ENCODE results near the gene GGT6. TPM values are rescaled to one million over a fixed set of nuclear protein-coding genes. Genes with fewer than 3 reads are reported as not detected.

GGT6 gene
- total RNA-seq, 4 donors from 2014 or later, result 26.4 to 199 (median 119) TPM

DNA sequence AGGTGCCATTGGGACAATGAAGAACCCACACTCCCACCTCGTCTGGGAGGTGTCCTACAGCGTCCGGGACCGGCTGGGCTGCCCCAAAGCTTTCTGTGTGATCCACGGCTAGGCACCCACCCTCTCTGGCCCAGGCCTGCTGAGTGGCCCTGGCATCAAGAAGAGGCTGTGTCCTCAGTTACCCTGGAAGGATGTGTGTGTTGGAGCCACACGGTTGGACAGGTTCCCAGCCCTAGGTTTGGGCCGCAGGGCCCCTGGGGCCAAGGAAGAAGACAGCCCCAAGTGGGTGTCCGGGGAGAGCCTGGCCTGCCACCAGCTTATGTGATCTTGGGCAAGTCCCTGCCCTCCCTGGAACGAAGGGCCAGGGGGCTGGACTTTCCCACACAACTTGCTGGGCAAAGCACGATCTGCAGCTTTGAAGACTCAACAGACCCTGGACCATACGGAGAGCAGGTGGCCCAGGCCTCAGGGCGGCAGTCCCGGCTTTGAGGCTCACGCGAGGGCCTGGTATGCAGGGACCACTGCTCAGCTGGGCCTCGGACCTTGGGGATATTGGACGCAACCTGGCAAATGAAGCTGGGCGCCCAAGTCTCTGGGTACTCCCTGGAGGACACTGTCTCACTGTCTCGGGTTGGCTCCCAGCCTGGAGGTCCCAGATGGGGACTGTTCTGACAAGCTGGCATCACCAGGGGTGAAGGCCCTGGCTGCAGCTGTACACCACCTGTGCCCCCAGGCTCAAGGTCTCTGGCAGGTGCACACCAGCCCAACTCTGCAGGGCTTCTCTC is 22.7 kb downstream of the GGT6 start:
- H3K4me1 ChIP-seq, result peaks cover 0 to 59% (median 9%) of the 10 kb centered on the region in 4 donors
- H3K36me3 ChIP-seq, result peaks cover 0 to 40% (median 0%) of the 10 kb centered on the region in 3 donors
- TF ChIP-seq POLR2A (IDR thresholded peaks at IDR 0.05), result no peak
- TF ChIP-seq, protein P1, sequence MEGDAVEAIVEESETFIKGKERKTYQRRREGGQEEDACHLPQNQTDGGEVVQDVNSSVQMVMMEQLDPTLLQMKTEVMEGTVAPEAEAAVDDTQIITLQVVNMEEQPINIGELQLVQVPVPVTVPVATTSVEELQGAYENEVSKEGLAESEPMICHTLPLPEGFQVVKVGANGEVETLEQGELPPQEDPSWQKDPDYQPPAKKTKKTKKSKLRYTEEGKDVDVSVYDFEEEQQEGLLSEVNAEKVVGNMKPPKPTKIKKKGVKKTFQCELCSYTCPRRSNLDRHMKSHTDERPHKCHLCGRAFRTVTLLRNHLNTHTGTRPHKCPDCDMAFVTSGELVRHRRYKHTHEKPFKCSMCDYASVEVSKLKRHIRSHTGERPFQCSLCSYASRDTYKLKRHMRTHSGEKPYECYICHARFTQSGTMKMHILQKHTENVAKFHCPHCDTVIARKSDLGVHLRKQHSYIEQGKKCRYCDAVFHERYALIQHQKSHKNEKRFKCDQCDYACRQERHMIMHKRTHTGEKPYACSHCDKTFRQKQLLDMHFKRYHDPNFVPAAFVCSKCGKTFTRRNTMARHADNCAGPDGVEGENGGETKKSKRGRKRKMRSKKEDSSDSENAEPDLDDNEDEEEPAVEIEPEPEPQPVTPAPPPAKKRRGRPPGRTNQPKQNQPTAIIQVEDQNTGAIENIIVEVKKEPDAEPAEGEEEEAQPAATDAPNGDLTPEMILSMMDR (IDR thresholded peaks at IDR 0.05), result no peak
- DNase-seq, result no peak
- H3K27me3 ChIP-seq, result no peaks in the 10 kb centered on the region
- H3K4me3 ChIP-seq, result no peak overlapping the region
- H3K9me3 ChIP-seq, result no peaks in the 10 kb centered on the region
- peak overlapping the region in 3 of 4 donors; percentile 5 to 57 (median 49) for H3K27ac ChIP-seq

GRCh38 chr17:4536742-4537411 is 23.5 kb downstream of the GGT6 start:
- no peak for TF ChIP-seq POLR2A (IDR thresholded peaks at IDR 0.05)
- TF ChIP-seq, protein P1 (IDR thresholded peaks at IDR 0.05), result no peak
- peaks cover 0 to 32% (median 0%) of the 10 kb centered on the region in 3 donors for H3K36me3 ChIP-seq
- no peaks in the 10 kb centered on the region for H3K27me3 ChIP-seq
- H3K4me3 ChIP-seq, result no peak overlapping the region
- peak overlapping the region; percentile 43 to 61 (median 58) for H3K27ac ChIP-seq
- no peaks in the 10 kb centered on the region for H3K9me3 ChIP-seq
- peaks cover 0 to 59% (median 9%) of the 10 kb centered on the region in 4 donors for H3K4me1 ChIP-seq
- no peak for DNase-seq

- TF ChIP-seq, protein P1 (IDR thresholded peaks at IDR 0.05), result no peak
- no peak for TF ChIP-seq POLR2A (IDR thresholded peaks at IDR 0.05)
- H3K27ac ChIP-seq, result peak overlapping the region; percentile 43 to 61 (median 58)
- no peaks in the 10 kb centered on the region for H3K9me3 ChIP-seq
- H3K4me3 ChIP-seq, result peak overlapping the region in 1 of 4 donors; percentile 1
- H3K27me3 ChIP-seq, result no peaks in the 10 kb centered on the region
- no peak for DNase-seq
- H3K36me3 ChIP-seq, result peaks cover 0 to 26% (median 0%) of the 10 kb centered on the region in 3 donors
- H3K4me1 ChIP-seq, result peaks cover 0 to 55% (median 9%) of the 10 kb centered on the region in 4 donors
Measured at GRCh38 chr17:4536259-4536741, 24.1 kb downstream of the GGT6 start.

DNA sequence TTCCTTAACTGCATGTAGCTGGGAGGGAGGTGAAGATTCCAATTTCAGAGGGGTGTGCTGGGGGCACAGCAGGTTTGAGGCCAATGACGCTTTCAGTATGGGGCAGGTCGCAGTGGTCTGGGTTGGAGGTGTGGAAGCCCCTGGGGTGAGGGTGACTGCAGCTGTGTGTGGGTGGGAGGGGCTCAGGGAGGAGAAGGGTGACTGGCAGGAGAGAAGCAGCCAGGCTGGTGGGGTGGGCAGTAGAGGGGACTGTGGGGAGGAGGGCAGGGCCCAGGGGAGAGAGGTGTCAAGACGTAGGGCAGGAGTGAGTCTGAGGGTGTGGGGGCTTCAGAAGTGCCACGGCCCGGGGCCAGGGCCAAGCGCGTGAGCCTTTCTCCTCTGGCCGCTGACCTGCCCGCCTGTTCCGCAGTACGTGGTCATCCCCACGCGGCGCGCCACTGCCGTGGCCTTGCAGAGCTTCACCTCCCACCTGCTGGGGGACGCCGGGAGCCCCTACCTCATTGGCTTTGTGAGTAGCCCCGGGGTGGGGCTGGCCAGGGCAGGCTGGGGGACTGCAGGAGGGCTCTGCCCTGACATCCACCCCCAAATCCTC is 24.6 kb downstream of the GGT6 start:
- H3K36me3 ChIP-seq, result peaks cover 0 to 23% (median 0%) of the 10 kb centered on the region in 3 donors
- no peaks in the 10 kb centered on the region for H3K9me3 ChIP-seq
- H3K27me3 ChIP-seq, result no peaks in the 10 kb centered on the region
- no peak for TF ChIP-seq POLR2A (IDR thresholded peaks at IDR 0.05)
- TF ChIP-seq, protein P1 (IDR thresholded peaks at IDR 0.05), result no peak
- peaks cover 0 to 50% (median 7%) of the 10 kb centered on the region in 4 donors for H3K4me1 ChIP-seq
- peak overlapping the region in 3 of 4 donors; percentile 57 to 61 (median 60) for H3K27ac ChIP-seq
- peak overlapping the region in 1 of 4 donors; percentile 1 for H3K4me3 ChIP-seq
- no peak for DNase-seq

DNA sequence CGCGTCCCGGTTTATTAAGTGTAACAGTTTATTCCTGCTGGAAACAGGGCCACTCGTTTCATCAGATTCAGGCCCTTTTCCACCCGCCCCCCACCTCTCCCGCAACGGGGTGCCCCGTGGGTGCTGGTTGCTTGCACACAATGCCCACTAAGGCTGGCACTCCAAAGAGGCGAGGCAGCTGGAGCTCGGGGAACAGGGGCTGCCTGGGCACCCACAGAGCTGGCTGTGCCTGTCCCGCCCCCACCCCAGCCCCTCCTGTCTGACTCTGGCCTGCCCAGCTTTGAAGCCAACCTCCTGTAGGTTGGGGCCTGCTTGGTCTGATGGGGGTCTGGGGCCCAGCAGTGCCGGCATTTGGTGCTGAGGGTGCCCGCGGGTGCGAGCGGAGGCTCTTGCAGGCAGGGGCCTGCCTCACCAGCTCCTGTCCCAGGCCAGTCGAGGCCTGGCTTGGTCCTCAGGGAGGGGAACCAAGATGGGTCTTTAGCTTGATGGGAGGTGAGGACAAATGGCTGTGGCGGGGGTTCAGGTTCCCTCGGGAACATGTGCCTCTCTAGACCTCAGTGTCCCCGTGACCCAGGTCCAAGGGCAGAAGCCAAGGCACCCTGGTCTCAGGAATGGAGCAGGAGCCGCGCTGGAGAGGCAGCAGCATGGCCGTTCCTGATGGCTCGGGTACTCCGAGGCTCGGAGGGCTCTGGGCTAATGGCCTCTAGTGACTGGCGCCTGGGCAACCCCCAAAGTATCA is 25.3 kb downstream of the GGT6 start:
- Histone ChIP-seq H3K9me3 (no peaks in the 10 kb centered on the region), H3K27me3 (no peaks in the 10 kb centered on the region), H3K27ac (peak overlapping the region in 2 of 4 donors; percentile 61 to 77), H3K36me3 (peaks cover 0 to 22% (median 0%) of the 10 kb centered on the region in 3 donors), H3K4me1 (peaks cover 0 to 43% (median 7%) of the 10 kb centered on the region in 4 donors), H3K4me3 (no peak overlapping the region)
- TF ChIP-seq, protein P1 (IDR thresholded peaks at IDR 0.05), result no peak
- no peak for TF ChIP-seq POLR2A (IDR thresholded peaks at IDR 0.05)
- DNase-seq, result no peak

Data from Peyer's patch (tissue), 4 donors.